Stimulated activated CD8-positive, alpha-beta memory T cell treated with anti-CD3 and anti-CD28 coated beads, Interleukin-15, amount 100 ng/mL, for 4 hours (primary cell): ENCODE results near the gene TM9SF1.
A peak's percentile ranks its signal among the peaks of the same experiment; 100 is the strongest.

Source experiments
- DNase-seq, 2 donors: peaks; one replicate each; pipeline ENCODE4 v3.0.0-alpha.2; 2020; ENCODE audit warnings: low read depth in 2 of 2

TM9SF1 gene, protein sequence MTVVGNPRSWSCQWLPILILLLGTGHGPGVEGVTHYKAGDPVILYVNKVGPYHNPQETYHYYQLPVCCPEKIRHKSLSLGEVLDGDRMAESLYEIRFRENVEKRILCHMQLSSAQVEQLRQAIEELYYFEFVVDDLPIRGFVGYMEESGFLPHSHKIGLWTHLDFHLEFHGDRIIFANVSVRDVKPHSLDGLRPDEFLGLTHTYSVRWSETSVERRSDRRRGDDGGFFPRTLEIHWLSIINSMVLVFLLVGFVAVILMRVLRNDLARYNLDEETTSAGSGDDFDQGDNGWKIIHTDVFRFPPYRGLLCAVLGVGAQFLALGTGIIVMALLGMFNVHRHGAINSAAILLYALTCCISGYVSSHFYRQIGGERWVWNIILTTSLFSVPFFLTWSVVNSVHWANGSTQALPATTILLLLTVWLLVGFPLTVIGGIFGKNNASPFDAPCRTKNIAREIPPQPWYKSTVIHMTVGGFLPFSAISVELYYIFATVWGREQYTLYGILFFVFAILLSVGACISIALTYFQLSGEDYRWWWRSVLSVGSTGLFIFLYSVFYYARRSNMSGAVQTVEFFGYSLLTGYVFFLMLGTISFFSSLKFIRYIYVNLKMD

DNA sequence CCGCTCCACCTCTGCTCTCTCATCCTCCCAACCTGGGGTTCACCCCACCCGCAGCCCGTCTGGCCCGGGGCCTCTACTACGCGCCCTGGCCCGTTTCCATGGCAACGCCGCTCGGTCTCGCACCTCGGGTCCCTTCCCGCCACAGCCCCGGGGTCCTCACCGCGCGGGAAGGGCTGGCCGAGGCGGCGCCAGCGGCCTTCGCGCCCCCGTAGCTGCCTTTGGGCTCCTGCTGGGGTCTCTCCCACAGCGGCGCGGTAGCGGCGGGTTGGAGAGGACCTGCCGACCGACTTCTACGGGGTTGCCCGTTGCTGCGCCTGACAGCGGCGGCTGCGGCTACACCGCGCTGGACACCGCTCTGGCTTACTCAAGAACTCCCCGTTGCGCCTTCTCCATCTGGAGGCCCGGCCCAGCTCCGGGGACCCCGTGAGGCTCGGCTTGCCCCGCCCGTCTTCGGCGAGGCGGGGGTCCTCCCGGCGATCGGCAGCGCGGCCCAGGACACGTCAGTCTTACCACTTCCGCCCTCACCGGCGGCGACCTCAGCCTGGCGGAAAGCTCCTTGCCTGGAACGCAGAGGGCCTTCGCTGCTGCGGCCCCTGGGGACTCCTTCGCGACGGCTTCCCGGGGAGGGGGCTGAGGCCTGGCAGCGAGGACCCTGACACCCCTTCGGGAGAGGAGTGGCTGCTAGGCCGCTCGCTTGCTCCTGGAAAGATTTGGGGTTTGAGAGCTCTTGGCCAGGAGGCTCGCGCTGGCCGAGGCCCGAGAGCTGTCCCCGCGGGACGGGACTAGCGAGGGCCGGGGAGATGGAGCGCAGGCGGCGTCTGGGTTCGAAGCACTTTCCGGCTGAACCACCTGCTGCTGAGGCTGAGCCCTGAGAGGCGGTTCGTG is at the start of gene TM9SF1:
TSS of gene TM9SF1 (minus strand) at position 256 of the 885 bp plus-strand sequence. CDS start 422 bp downstream, outside the sequence.
- DNase-seq: peak; percentile 74 to 80

- no peak for DNase-seq
These were observed 48.1 kb upstream of the TM9SF1 start for GRCh38 chr14:24243336-24243836.

DNA sequence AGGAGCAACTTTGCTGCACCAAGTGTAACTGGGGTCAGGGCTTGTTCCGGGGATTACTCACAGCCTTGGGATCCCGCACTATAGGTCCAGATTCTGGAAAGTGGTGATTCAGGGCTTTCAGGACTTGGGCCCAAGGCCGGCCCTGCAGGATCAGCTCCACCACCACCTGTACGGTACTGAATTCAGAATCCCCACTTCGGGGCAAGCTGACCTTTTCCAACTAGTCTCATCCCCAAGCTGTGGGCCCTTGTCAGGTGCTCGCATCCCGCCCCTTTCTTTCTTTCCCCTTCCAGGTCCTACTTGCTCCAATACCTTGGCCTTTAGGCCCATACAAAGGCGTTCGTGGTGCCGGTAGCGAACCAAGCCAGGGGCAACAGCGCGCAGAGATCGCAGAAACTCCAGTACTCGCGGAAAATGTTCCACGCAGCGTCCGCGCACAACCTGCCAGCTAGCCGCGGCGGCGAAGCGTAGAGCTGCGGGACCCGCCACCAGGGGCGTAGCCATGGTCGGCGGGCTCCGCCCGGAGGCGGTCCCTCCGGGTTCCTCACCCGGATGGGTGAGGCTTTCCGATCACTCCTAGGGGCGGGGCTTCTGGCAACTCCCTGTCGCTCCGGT is 46.7 kb upstream of the TM9SF1 start:
- DNase-seq: peak; percentile 84 to 86

- DNase-seq: no peak
These were observed 45.1 kb upstream of the TM9SF1 start for GRCh38 chr14:24240110-24240918.

- no peak for DNase-seq
These were observed 43.3 kb upstream of the TM9SF1 start for GRCh38 chr14:24238527-24239037.

GRCh38 chr14:24238123-24238522 is 42.9 kb upstream of the TM9SF1 start:
- no peak for DNase-seq

DNA sequence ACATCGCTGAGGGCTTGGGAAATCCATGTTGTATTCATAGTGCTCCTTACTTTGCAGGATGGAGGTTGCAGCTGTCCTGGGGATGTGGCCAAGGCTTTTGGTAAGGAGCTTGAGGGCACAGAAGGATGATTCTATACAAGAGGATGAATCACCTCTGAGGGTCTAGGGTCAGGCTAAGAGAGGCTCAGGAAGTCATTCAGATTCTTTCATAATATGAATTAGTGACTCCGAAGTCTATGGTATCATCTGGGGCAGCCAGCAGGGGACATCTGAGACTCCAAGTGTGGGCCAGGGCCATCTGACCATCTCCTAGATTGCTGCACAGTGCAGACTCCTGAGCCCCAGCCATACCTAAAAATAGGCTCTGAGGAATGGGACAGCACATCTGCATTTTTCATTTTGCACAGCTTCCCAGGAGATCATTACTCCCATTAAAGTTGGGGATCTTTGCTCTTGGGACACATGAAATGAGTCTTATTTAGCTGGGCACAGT is 42.3 kb upstream of the TM9SF1 start:
- DNase-seq: no peak

GRCh38 chr14:24236689-24237462 is 41.6 kb upstream of the TM9SF1 start:
- DNase-seq: no peak

- no peak for DNase-seq
These were observed 40.8 kb upstream of the TM9SF1 start for GRCh38 chr14:24235804-24236688.

DNA sequence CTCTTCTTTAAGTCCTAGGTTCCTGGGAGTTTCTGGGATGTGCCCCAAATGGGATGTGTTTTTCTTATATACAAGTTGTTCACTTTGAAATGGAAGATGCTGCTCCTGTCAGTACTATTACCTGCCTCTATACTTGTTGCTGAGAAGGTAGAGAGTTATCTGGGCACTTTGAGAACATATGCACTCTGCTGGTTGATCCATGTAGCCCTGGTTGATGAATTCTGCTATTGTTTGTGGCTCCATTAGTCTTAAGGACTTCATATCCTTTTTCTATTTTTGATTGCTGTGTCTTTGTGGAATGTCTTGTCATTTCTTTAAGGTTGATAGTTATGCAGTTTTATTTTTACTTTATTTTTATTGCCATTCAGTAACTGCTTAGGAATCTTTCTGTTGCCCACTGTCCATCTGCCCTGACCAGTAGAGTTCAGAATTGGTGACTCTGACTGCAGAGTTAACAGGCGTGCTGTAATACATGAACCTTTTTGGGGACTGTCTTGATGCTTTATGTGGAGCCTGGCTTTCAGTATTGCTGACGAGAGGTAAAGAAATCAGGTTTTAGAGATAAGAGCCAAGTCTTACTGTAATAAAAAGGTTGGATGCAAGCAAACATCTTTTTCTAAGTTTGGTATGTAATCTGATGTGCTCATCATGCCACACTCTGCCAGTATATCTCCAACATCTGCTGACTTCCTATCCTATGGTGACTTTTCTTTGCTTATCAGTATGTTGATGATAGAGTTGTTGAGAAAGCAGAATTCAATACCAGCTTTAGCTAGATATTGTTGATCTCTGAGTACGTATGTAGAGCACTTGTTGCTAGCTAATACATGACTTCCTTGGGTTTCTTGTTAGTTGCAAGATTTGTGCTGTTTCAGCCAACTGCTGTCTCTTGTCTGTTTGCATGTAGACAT is 39.1 kb upstream of the TM9SF1 start:
- no peak for DNase-seq

- no peak for DNase-seq
These were observed 38.3 kb upstream of the TM9SF1 start for GRCh38 chr14:24233538-24233866.

GRCh38 chr14:24232645-24233537 is 37.6 kb upstream of the TM9SF1 start, which contains the start of gene GMPR2:
TSS of gene GMPR2 (plus strand) at chr14:24232929. CDS start at chr14:24233254, 325 bp downstream.
- DNase-seq: no peak

GRCh38 chr14:24232121-24232644 is 36.9 kb upstream of the TM9SF1 start, which contains the start of gene NEDD8:
TSS of gene NEDD8 (minus strand) at chr14:24232367. CDS start at chr14:24232267, 100 bp downstream.
- peak; percentile 70 to 84 for DNase-seq

DNA sequence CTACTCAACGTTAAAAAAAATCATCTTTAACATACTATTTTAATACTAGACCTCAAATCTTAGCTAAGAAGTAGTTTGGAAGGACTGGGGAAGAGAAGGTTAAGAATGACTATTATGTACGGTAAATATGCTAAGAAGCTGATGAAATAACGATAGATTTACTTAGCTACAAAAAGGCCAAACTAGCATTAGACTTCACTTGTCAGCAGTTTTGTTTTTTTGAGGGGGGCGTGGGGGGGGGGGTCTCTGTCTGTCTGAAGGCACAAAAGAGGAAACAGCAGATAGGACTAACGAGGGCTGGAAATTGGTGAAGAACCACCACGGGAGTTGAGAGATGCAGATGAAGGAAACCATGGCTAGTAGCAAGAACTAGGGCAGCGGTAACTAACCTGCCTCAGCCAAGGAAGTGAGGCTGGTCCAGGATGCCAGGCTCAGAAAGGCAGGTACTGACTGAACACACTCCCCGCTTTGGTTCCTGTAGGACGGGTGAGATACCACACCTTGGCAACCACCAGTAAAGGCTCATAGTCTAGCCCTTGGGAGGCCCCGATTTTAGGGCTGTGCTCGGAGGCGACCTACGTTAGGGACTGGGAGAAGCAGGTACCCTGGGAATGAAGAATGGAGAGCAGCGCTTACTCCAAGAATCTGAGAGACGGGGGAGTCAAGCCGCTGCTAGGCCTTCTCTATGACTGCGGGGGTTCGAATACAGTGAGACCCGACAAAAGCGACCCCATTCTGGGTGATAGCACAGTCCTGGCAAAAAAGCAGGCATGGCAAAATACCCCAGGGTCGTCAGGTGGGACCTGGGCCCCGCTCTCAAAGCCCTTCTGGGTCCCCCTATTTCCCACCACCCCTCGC is 36.3 kb upstream of the TM9SF1 start:
- no peak for DNase-seq

GRCh38 chr14:24228902-24229301 is 33.7 kb upstream of the TM9SF1 start:
- DNase-seq: no peak
